HG03175 (cell line): ENCODE results near the gene RAB6B.

Experiments used
- ATAC-seq: cut with Tn5 transposase; IDR thresholded peaks from one replicate; pipeline ENCODE4 v1.9.1; 2021; ENCODE audit warnings: mild to moderate bottlenecking, moderate library complexity; ENCODE audit not compliant: unreplicated experiment

Gene RAB6B

DNA sequence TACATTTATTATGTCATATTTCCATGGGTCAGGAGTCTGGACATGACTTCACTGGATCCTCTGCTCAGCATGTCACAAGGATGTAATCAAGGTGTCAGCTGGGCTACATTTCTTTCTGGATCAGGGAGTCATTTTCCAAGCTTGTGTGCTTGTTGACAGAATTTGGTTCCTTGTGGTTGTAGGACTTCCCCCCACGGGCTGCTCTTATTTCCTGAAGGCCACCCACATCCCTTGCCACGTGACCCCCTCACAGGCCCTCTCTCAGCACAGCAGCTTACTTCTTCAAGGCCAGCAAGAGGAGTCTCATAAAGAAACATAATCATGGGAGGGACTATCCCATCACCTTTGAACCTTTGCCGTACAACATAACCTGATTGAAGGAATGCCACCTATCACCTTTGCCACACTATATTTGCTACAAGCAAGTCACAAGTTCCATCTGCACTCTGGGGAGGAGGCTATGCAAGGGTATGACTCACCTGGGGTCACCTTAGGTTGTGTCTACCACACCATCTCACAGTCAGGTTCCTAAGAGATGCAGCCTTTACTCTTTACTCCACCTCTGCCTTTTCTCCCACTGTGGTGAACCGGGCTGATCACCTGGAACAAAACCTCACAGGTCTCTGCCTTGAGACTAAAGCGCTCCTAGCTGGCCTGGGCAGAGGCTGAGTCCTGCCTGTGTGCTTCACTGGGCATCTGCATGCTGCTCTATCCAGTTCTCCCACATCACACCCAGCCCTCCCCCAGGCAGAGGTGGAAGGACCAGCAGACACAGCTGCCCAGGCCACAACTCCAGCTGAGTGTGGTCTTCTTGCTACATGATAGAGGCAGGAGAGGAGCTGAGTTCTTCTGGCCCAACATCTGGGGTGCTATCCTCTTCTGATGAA is 13.5 kb downstream of the RAB6B start:
- no peak for ATAC-seq

DNA sequence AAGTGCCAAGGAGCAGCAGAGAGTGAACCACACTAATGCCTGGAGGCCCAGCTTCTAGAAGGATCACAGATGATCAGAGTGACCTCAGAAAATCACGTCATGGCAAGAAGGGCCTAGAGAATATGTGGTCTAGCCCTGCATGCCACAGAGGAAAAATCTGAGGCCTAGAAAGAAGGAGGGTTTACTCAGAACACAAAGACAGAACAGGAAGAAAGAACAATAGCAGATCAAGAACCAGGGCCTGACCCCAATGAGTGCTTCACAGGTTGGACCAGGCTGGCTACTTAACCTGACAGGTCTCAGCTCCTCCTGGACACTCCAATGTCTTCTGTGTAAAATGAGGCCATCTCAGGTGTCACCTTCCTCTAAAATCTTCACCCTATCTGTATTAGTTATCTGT is 14.2 kb downstream of the RAB6B start:
- ATAC-seq, result no peak

DNA sequence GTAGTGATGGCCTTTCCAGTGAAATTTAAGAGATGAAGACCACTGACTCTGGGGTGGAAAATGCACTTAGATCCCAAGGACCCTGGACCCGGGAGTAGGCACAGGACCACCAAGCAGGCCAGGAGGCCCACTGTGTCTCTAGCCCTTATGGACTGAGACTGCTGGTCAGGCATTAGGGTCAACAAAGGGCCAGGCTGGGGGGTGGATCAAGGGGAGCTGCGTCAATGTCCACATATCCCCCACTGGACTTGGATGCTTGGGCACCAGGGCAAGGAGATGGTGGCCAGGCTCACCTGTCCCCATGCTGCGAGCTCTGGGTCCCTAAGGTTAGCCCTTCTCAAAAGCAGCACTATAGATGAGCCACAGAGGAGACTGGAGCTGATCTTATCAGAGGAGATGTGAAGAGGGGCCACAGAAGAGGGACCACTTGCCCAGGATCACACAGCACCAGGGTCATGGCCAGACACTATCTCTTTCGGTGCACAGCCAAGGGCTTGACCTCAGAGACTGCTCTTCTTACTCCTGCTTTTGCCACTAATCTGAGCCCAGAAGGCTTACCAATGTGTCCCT is 14.7 kb downstream of the RAB6B start:
- ATAC-seq, result no peak

DNA sequence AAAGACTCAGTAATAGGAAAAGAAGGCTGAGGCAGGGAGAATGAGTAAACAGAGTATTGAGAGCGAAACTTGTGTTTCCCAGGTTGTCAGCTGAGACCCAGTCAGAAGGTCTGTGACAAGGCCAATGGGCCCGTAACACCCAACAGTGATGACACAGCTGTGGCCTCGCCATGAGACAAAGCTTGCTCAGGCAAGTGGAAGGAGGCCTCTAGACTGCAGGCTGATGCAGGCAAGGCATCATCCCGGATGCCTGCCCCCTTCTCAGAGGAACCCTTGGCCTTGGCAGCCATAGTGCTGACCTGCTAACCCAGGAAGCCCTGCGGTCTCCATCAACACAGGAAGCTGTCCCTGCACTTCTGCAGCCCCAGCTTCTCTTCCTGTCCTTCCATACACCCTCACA is 15.4 kb downstream of the RAB6B start:
- ATAC-seq, result no peak

DNA sequence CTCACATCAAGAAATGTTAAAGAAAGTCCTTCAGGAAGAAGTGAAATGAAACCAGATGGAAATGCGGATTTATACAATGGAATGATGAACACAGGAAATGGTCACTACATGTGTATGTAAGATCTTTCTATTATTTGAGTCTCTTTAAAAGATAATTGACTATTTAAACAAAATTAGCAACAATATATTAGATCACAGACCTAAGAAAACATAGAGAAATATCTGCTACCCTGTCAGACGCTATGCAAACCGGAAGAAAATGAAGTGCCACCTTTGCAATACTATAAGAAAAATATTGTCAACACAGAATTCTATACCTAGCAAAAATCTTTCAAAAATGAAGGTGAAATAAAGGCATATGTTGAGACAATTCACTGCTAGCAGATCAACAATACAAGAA is 17.2 kb downstream of the RAB6B start:
- no peak for ATAC-seq

DNA sequence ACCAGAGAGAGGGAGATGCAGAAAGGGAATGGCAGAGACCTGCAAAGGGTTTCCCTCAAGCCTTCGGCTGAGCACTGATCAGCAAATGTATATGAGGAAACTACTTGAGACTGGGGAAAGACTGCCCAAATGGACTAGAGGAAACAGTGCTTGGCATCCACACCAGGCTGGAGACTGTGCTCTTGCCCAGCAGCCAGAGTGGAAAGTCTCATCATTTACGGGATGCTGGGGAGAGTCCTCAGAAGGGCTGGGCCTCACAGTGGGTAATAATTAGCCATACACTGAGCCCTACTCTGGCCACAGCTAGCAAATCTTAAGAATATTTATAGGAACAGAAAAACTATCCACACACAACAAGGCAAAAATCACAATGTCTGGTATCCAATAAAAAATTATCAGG is 18.5 kb downstream of the RAB6B start:
- no peak for ATAC-seq

DNA sequence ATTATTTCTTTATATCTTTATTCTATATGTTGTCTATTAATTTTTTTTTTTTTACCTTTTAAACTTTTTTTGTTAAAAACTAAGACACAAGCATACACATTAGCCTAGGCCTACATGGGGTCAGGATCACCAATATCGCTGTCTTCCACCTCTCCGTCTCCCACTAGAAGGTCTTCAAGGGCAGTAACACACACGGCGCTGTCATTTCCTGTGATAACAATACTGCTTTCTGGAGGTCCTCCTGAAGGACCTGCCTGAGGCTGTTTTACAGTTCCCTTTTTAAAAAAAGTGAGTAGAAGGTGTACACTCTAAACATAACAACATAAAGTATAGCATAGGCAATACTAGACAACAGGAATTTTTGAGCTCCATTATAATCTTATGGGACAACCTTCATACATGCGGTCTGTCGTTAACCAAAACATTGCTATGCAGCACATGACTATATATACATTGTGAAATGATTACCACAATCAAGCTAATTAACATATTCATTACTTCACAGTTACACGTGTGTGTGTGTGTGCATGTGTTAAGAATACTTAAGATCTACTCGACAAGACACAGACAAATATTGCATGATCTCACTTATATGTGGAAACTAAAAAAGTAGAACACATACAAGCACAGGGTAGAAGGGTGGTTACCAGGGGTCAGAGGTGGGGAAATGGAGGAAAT is 20.8 kb downstream of the RAB6B start:
- ATAC-seq, result no peak

DNA sequence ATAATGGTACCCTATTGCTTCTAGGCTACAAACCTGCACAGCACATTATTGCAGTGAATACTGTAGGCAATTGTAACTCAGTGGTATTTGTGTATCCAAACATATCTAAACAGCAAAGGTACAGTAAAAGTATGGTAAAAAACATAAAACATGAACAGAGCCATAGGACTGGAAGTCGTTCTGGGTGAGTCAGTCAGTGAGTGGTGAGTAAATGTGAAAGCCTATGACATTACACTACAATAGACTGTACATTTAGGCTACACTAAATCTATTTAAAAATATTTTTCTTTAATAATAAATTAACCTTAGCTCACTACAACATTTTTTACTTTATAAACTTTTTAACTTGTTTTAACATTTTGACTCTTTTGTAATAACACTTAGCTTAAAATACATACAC is 21.3 kb downstream of the RAB6B start:
- ATAC-seq, result no peak

DNA sequence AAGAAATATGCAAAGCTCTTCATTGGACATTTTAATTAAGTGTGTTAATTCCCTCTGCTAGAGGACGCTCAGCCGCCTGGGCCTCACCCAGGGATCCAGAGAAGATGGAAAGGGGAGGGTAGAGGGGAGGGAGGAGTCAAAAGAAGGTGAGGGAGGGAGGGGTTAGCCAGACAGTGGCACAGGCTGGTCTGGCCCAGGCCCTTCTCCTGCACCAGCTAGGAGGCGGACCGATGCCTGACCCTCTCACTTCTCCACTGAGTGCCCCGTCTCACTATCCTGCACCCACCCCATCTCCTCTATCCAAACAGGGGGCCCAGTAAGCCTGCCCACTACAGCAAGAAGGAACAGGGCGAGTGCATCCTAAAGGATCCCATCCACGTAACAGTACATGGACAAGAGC is 22.9 kb downstream of the RAB6B start:
- no peak for ATAC-seq

DNA sequence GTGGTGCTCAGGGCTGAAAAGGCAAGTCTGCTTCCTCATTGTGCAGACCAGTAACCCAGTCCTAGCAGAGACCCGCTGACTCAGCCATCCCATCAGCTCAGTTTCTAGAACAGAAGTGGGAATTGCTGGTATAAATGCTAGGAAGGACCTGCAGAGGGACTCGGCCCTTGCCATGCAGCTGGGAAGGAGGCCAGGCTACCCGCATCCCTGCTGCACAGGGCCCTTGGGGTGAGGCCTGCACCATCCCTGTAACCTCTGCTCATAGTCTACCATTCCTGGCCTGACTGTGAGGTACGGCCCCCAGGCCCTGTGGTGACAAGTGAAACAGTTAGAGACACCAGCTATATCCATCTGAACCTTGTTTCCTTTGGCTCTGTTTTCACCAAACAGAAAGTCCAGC is 23.5 kb downstream of the RAB6B start:
- no peak for ATAC-seq

DNA sequence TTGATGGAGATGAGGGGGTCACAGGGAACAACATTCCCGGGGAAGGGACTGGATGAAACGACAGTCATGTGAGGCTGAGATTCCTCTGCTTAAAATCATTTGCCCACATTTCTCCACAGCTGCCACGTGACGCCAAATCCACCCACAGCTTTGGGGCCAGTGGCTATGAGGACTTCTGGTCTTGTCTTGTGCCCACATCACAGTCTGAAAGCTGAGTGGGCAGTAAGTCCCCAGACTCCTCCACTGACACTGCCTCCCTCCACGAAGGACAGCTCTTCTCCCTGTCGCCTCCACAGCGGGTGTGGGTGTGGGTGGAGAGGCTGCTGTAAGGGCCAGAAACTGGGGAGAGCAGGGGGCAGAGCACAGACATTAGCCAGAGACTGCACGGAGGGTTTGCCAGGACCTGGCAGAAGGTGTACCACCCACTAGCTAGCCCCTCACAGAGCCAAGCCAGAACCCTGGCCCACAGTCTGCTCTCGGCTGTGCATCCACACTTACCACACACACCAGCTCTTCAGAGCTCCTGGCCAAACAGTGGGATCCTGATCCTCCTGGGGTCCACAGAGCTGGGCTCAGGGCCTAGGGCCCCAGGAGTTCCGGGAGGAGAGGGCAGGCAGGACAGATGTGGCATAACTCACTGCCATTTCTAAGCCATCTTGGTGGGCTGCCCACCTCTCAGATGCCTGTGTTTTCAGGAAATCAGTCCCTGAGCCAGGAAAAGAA is 24.2 kb downstream of the RAB6B start:
- no peak for ATAC-seq

DNA sequence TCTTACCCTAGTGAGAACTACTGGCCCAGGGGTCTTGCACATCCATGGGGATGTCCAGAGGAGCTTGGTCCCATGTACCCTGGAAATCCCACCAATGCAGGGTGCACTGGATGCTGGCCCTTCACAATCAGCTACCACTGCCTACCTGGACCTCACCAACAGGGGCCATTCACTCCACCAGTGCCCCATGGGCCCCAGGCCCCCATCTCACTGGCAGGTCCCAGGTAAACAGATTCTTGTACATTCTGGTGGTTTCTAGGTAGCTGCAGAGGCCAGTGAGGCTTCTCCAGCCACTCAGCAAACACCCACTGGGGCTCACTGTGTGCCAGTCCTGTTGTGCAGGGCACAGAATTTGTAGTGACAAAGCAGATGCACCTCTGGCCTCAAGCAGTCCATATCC is 24.9 kb downstream of the RAB6B start:
- ATAC-seq, result no peak

DNA sequence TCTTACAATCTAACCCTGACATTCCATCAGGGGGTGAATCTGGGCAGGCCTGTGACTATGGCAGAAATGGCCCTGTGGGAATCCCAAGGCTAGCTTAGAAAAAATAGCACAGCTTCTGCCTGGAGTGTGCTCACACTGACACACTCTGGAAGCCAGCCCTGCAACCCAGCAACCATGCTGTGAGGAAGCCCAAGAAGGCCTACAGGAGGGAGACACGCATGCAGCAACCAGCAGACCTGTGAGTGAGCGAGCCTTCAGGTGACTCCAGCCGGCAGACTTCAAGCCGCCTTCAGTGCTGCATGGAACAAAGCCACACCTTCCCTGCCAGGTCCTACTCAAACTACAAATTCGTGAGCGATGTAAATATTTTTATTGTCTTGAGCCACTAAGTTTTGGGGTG is 26.1 kb downstream of the RAB6B start:
- no peak for ATAC-seq

DNA sequence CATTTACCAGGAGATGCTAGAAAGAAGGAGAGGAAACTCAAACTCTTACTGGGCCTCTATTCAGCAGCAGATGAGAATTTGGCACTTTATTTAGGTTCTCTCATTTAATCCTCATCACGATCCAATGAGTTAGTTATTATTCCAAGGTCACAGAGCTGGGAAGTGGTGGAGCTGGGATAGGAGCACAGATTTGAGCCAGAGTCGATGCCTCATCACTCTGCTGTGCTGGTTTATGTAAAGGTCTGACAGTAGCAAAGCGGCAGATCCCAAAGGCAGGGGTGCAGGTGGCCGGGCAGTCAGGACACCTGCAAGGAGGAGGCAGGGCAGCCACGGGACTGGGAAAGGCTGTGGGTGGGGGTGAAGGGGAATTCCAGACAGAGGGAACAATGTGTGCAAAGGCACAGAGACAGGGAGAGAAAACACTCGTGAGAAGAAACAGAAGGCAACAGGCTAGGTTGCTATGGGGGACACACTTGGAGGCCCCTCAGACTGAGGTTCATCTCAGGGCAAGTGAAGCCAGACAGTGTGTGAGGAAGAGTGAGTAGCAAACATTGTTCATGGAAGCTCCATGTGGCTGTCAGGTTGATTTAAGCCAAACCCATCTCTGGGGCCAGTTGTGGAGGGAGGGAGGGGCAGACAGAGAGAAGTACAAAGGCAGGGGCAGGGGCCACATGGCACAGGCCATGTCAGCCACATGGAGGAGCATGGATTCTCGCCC is 26.8 kb downstream of the RAB6B start:
- no peak for ATAC-seq

DNA sequence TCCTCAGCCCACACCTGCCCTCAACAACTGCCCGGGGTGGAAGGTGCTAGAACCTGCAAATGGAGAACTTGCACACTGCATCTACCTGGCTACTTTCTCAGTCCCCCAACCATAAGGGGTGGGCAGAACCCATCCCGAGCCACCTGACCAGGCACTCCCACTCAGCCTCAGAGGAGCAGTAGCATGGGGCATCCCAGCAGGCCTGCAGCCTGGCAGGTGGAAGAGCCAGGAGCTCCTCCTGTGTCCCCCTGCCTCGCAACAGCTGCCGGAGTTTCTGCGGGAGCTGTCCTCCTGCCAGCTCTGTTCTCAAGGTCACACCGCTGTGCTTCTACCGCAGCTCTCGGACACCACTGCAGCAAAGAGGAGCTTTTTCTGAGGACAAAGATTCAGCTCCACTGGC is 27.5 kb downstream of the RAB6B start:
- ATAC-seq, result no peak

DNA sequence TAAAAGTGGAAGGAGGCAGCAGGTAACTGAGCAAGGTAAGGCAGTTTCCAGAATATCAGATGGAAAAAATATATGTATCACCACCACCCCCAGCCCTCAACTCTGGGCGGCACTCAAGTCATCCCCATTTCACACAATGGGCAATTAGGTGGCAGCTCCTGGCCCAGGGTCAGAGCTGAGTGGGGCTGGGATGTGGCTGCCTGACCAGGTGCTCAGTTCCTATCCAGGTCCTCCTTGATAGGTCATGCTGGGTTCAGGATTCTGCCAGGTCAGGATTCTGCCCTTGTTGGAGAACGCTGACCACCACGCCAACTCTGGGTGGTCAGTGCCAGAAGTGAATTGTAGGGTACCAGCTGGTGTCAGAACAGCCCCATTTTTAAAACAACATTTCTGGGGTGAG is 29.5 kb downstream of the RAB6B start:
- no peak for ATAC-seq

DNA sequence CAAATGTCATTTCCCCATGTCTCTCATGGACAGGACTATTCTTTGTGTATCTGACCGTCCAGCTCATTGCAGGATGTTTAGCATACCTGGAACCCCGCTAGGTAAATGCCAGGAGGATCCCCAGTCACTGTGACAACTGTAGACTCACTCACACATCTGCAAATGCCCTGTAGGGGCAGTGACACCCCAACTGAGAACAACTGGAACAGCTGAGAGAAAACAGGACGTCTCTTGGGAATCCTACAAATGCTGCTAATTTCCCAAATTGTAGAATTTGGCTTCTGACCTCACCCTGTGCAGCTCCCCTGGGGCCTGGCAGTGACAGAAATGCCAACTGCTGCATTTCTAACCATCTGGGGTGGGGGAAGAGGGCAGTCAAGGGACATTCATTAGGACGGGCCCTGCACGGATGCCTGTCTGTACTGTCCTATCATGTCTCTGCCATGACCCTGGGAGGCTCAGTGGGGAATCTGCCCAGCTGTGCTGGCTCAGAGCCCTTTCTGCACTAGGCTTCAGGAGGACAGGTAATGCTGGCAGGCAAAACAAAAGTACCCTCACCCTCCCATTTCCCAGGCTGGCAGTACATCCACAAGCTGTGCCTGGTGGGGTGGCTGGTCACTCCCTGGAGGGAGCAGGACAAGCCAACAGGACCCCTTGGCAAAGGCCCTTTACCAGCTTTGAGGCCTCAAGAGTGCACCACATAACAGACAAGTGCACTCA is 30.4 kb downstream of the RAB6B start:
- ATAC-seq, result no peak

DNA sequence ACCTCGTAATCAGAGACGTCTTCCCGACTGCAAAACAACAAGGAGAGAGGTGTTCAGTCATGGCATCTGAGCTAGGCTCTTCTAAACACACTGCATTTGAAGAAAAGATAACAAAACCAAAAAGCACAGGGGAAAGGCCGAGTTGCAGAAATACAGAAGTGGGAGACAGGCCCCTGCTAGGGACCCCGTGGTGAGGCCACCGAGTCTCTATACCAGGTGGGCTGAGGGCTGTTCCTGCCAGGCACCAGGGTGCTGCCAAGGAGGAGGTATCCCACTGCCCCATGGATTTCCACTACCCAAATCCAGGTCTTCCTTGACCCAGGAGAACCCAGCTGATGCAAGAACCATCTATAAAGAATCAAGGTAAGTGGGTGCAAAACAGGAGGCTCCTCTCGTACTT is 31.1 kb downstream of the RAB6B start:
- no peak for ATAC-seq

DNA sequence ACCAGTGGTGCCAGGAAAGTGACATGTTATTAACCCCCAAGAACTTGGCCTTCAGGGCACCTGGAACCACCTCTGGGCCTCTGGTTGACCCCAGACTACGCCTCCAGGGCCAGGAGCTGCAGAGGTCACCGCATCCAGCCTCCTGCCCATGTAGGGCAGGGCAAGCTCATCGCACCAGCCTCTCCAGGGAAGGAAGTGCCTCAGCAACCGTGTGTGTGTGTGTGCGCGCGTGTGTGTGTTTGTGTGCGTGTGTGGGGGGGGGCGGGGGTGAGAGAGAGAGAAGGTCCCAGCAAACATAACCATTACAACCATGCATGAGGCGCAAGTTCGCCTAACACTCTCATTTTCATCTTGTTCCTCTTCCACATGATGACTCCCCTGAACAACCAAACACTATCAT is 31.8 kb downstream of the RAB6B start:
- no peak for ATAC-seq

DNA sequence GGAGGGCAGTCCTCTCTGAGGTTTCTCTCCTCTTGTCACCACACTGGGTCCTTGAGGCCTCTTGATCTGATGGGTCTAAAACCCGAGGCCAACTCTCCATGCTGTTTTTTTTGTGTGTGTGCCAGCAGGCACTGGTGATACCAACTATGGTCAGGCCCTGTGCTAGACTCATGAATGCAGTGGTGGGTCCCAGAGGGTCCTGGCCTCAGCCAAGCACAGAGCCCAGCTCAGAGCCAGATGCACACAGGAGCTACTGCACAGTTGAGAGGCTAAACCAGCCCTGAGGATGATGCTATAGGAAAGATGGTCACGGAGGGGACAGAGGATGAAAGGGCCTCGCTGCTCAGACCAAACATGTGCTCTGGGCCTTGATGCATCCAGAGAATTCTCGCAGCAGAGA is 33.5 kb downstream of the RAB6B start:
- ATAC-seq, result no peak
